ENCODE data around the gene FXR1.
"Not testable (repeated sequence)": the region's sequence is repeated elsewhere in the genome, so short reads cannot be mapped to it uniquely, and the experiment has no call there.

FXR1 gene

GRCh38 chr3:180932819-180933218, 20.3 kb downstream of the FXR1 start:
- DNase-seq (ENCODE audit: extremely low read depth in 1 of 2, low read depth in 1 of 2) = no peak

GRCh38 chr3:180934638-180935037, 22.2 kb downstream of the FXR1 start:
- DNase-seq (ENCODE audit: extremely low read depth in 1 of 2, low read depth in 1 of 2) = no peak

- DNase-seq (ENCODE audit: extremely low read depth in 1 of 2, low read depth in 1 of 2) = no peak
These were observed 28.4 kb downstream of the FXR1 start for GRCh38 chr3:180940826-180941225.

- DNase-seq (ENCODE audit: extremely low read depth in 1 of 2, low read depth in 1 of 2) = no peak
These were observed 35.4 kb downstream of the FXR1 start for GRCh38 chr3:180947761-180948390.

- DNase-seq (ENCODE audit: extremely low read depth in 1 of 2, low read depth in 1 of 2) = no peak
These were observed 47.2 kb downstream of the FXR1 start for GRCh38 chr3:180959691-180960090.

- no peak for DNase-seq (ENCODE audit: extremely low read depth in 1 of 2, low read depth in 1 of 2)
These were observed 48.6 kb downstream of the FXR1 start for GRCh38 chr3:180961087-180961486.

- no peak for DNase-seq (ENCODE audit: extremely low read depth in 1 of 2, low read depth in 1 of 2)
These were observed 49.1 kb downstream of the FXR1 start for GRCh38 chr3:180961552-180961951.

GRCh38 chr3:180962530-180962929, 50.1 kb downstream of the FXR1 start:
- no peak for DNase-seq (ENCODE audit: extremely low read depth in 1 of 2, low read depth in 1 of 2)

- no peak for DNase-seq (ENCODE audit: extremely low read depth in 1 of 2, low read depth in 1 of 2)
These were observed 58.5 kb downstream of the FXR1 start for GRCh38 chr3:180970931-180971330.

- DNase-seq (ENCODE audit: extremely low read depth in 1 of 2, low read depth in 1 of 2) = no peak
These were observed 61.1 kb downstream of the FXR1 start for GRCh38 chr3:180973543-180973942.

- no peak for DNase-seq (ENCODE audit: extremely low read depth in 1 of 2, low read depth in 1 of 2)
These were observed 61.8 kb downstream of the FXR1 start for GRCh38 chr3:180974286-180974685.

GRCh38 chr3:180977498-180977897, 65.0 kb downstream of the FXR1 start:
- DNase-seq (ENCODE audit: extremely low read depth in 1 of 2, low read depth in 1 of 2) = no peak

- no peak for DNase-seq (ENCODE audit: extremely low read depth in 1 of 2, low read depth in 1 of 2)
These were observed 67.5 kb downstream of the FXR1 start for GRCh38 chr3:180979961-180980360.

GRCh38 chr3:180980611-180981010, 68.1 kb downstream of the FXR1 start:
- no peak for DNase-seq (ENCODE audit: extremely low read depth in 1 of 2, low read depth in 1 of 2)

GRCh38 chr3:180981912-180982311, 69.4 kb downstream of the FXR1 start:
- DNase-seq (ENCODE audit: extremely low read depth in 1 of 2, low read depth in 1 of 2) = no peak

GRCh38 chr3:180983136-180983535, 70.7 kb downstream of the FXR1 start:
- DNase-seq (ENCODE audit: extremely low read depth in 1 of 2, low read depth in 1 of 2) = no peak

- DNase-seq (ENCODE audit: extremely low read depth in 1 of 2, low read depth in 1 of 2) = not testable (repeated sequence)
These were observed 73.9 kb downstream of the FXR1 start for GRCh38 chr3:180986366-180986765.

GRCh38 chr3:180987344-180987743, 74.9 kb downstream of the FXR1 start:
- DNase-seq (ENCODE audit: extremely low read depth in 1 of 2, low read depth in 1 of 2) = no peak

- peak; percentile 69 to 87 for DNase-seq (ENCODE audit: extremely low read depth in 1 of 2, low read depth in 1 of 2)
These were observed 77.1 kb downstream of the FXR1 start, which contains the start of gene DNAJC19 for GRCh38 chr3:180989291-180990163. DNAJC19 (minus strand) TSS chr3:180989736; CDS start chr3:180989602, 134 bp downstream.

- no peak for DNase-seq (ENCODE audit: extremely low read depth in 1 of 2, low read depth in 1 of 2)
These were observed 78.0 kb downstream of the FXR1 start for GRCh38 chr3:180990505-180990904.

GRCh38 chr3:180996415-180996932, 84.0 kb downstream of the FXR1 start:
- DNase-seq (ENCODE audit: extremely low read depth in 1 of 2, low read depth in 1 of 2) = no peak

GRCh38 chr3:181002331-181002730, 89.9 kb downstream of the FXR1 start:
- DNase-seq (ENCODE audit: extremely low read depth in 1 of 2, low read depth in 1 of 2) = not testable (repeated sequence)
